Osteoblast (primary cell): ENCODE data around the gene HPN. TPM values are rescaled to one million over a fixed set of nuclear protein-coding genes. Genes with fewer than 3 reads are reported as not detected.
"Not testable (repeated sequence)": the region's sequence is repeated elsewhere in the genome, so short reads cannot be mapped to it uniquely, and the experiment has no call there.

ENCODE experiments used
- DNase-seq: peaks from one replicate; pipeline ENCODE4 v3.0.0; 2011; ENCODE audit warnings: low spot score, mixed read lengths; ENCODE audit not compliant: insufficient read length; ENCODE audit errors: missing footprints
- H2AFZ ChIP-seq: 2 replicates; pipeline ENCODE4 v1.6.0; 2011; ENCODE audit warnings: mild to moderate bottlenecking, low read length
- H3K27ac ChIP-seq: 2 replicates; pipeline ENCODE4 v1.5.1; 2011; ENCODE audit warnings: mild to moderate bottlenecking, low read depth, low read length, moderate library complexity
- H3K27me3 ChIP-seq: 2 replicates; pipeline ENCODE4 v1.6.0; 2012; ENCODE audit warnings: mild to moderate bottlenecking, control low read depth, inconsistent platforms, low read length, moderate library complexity; ENCODE audit not compliant: insufficient read depth
- H3K36me3 ChIP-seq: 2 replicates; pipeline ENCODE4 v1.5.1; 2011; ENCODE audit warnings: mild to moderate bottlenecking, low read length, control low read depth, moderate library complexity; ENCODE audit not compliant: insufficient read depth
- H3K4me1 ChIP-seq: 2 replicates; pipeline ENCODE4 v1.5.1; 2011; ENCODE audit warnings: mild to moderate bottlenecking, low read length, control low read depth, moderate library complexity; ENCODE audit not compliant: insufficient read depth
- H3K4me2 ChIP-seq: 2 replicates; pipeline ENCODE4 v1.6.0; 2011; ENCODE audit warnings: mild to moderate bottlenecking, low read length; ENCODE audit not compliant: insufficient read depth
- H3K4me3 ChIP-seq: fragments of 200-600 bp; sonication (generic); 3 replicates; pipeline ENCODE4 v1.5.1; 2012; ENCODE audit warnings: mild to moderate bottlenecking, low read length, inconsistent platforms; ENCODE audit not compliant: insufficient read depth
- H3K79me2 ChIP-seq: 2 replicates; pipeline ENCODE4 v1.6.0; 2012; ENCODE audit warnings: mild to moderate bottlenecking, low read length, control low read depth, inconsistent platforms; ENCODE audit not compliant: insufficient read depth
- H3K9me3 ChIP-seq: 2 replicates; pipeline ENCODE4 v1.5.1; 2011; ENCODE audit warnings: low read depth, low read length, control low read depth
- H4K20me1 ChIP-seq: 2 replicates; pipeline ENCODE4 v1.6.0; 2012; ENCODE audit warnings: mild to moderate bottlenecking, low read length, control low read depth; ENCODE audit not compliant: insufficient read depth
- total RNA-seq: library from RNA; depleted of rRNA; stranded (reverse); fragments of >200 nt; gene quantifications from 2 replicates; pipeline ENCODE4 v1.2.3, GENCODE V29; 2012
- TF ChIP-seq, protein P1 (sequence below): IDR thresholded peaks from 2 replicates; pipeline ENCODE4 v1.5.1; 2011; ENCODE audit warnings: mild to moderate bottlenecking, low read depth, low read length, moderate library complexity; ENCODE audit errors: extremely low read depth

HPN gene
- total RNA-seq, 1 donor: under 0.01 TPM

- Histone ChIP-seq H3K27me3 (no peaks in the 10 kb centered on the region), H2AFZ (no peak overlapping the region), H3K79me2 (peaks cover 60% of the 10 kb centered on the region), H3K4me3 (no peak overlapping the region), H3K4me2 (peak overlapping the region; percentile 97), H3K27ac (no peak overlapping the region), H3K4me1 (peaks cover 36% of the 10 kb centered on the region), H4K20me1 (peaks cover 48% of the 10 kb centered on the region), H3K36me3 (peaks cover 2% of the 10 kb centered on the region), H3K9me3 (no peaks in the 10 kb centered on the region)
- TF ChIP-seq, protein P1, sequence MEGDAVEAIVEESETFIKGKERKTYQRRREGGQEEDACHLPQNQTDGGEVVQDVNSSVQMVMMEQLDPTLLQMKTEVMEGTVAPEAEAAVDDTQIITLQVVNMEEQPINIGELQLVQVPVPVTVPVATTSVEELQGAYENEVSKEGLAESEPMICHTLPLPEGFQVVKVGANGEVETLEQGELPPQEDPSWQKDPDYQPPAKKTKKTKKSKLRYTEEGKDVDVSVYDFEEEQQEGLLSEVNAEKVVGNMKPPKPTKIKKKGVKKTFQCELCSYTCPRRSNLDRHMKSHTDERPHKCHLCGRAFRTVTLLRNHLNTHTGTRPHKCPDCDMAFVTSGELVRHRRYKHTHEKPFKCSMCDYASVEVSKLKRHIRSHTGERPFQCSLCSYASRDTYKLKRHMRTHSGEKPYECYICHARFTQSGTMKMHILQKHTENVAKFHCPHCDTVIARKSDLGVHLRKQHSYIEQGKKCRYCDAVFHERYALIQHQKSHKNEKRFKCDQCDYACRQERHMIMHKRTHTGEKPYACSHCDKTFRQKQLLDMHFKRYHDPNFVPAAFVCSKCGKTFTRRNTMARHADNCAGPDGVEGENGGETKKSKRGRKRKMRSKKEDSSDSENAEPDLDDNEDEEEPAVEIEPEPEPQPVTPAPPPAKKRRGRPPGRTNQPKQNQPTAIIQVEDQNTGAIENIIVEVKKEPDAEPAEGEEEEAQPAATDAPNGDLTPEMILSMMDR: no peak
- no peak for DNase-seq
Measured at GRCh38 chr19:35002037-35002535, 39.4 kb upstream of the HPN start.

DNA sequence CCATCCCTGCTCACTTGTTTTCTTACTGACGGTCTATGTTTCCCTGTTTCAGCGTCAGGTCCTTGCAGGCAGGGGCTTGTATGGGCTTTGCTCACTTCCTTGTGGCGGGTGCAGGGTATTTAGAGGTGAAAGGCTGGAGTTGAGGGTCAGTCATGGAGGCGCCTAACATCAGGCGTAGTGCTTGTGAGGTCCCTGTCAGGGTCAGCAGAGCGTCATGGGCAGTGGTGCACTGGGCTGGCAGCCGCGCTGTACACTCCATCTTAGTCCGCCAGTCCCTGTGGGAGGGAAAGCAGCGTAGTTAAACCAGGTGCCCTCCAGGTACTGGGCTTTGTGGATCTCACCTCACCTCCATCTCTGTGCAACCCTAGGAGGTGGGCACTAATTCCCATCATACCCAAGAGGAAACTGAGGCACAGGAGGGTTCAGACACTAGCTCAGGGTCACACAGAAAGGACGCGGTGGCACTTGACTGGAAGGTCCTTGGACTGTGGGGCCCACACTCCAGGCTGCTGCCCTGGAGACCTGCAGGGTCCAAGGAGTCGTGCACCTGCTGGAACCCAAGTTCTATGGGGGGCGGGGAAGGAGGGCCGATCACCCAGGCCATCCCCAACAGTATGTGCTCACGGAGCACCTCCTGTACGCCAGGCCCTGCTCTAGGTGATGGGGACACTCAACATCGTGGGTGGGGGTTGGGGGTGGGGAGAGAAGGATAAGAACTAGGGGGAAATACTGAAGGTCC lies 36.8 kb upstream of the HPN start:
- H3K36me3 ChIP-seq: peaks cover 11% of the 10 kb centered on the region
- H3K4me1 ChIP-seq: peaks cover 29% of the 10 kb centered on the region
- no peak overlapping the region for H3K4me3 ChIP-seq
- no peak overlapping the region for H3K27ac ChIP-seq
- DNase-seq: peak; percentile 73
- H3K9me3 ChIP-seq: no peaks in the 10 kb centered on the region
- no peak overlapping the region for H3K4me2 ChIP-seq
- H4K20me1 ChIP-seq: peaks cover 53% of the 10 kb centered on the region
- TF ChIP-seq, protein P1: no peak
- no peak overlapping the region for H2AFZ ChIP-seq
- peaks cover 59% of the 10 kb centered on the region for H3K79me2 ChIP-seq
- no peaks in the 10 kb centered on the region for H3K27me3 ChIP-seq

DNA sequence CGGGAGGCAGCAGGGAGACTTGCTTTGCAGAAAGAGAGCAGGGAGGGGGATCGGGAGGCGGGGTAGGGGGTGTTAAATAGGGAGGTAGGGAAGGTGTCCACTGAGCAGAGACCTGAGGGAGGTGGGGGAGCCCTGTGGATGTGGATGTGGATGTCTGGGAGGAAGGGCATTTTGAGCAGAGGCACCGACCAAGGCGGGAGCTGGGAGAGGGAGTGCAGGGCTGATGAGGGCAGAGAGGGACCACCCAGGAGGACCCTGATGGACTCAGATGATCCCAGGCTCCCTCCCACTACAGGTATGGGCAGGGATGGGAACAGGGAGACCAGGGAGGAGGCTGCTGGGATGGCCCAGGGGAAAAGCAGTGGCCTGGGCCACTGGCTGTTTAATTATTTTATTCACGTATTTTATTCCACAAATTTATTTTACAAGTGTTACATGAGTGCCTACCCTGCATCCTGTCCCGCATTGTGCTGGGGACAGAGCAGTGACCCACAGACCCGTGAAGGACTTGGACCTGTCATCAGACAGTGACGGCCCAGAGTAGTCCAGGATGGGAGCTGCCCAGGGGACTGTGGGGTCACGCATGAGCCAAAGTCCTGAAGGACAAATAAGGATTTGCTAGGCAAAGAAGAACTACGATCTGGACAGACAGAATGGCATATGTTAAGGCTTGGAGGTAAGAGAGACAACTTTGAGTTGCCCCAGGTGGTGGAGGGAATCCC lies 36.1 kb upstream of the HPN start:
- H4K20me1 ChIP-seq: peaks cover 53% of the 10 kb centered on the region
- TF ChIP-seq, protein P1: no peak
- H3K27me3 ChIP-seq: no peaks in the 10 kb centered on the region
- peaks cover 13% of the 10 kb centered on the region for H3K36me3 ChIP-seq
- DNase-seq: peak; percentile 73
- H3K9me3 ChIP-seq: no peaks in the 10 kb centered on the region
- H3K4me1 ChIP-seq: peaks cover 26% of the 10 kb centered on the region
- peak overlapping the region; percentile 54 for H3K27ac ChIP-seq
- peak overlapping the region; percentile 21 for H3K4me2 ChIP-seq
- H3K79me2 ChIP-seq: peaks cover 56% of the 10 kb centered on the region
- H3K4me3 ChIP-seq: no peak overlapping the region
- H2AFZ ChIP-seq: no peak overlapping the region

DNA sequence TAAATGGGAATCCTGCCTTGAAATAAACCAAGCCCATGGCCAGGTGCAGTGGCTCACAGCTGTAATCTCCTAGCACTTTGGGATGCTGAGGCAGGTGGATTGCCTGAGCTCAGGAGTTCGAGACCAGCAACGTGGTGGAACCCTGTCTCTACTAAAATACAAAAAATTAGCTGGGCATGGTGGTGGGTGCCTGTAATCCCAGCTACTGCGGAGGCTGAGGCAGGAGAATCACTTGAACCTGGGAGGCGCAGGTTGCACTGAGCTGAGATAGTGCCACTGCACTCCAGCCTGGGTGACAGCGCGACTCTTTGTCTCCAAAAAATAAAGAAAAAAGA lies 35.5 kb upstream of the HPN start:
- Histone ChIP-seq H3K4me2 (peak overlapping the region; percentile 21), H3K4me1 (peaks cover 26% of the 10 kb centered on the region), H3K27ac (peak overlapping the region; percentile 54), H3K36me3 (peaks cover 13% of the 10 kb centered on the region), H4K20me1 (peaks cover 52% of the 10 kb centered on the region), H3K79me2 (peaks cover 52% of the 10 kb centered on the region)
- not testable (repeated sequence) for H3K4me3 ChIP-seq, H3K9me3 ChIP-seq, H2AFZ ChIP-seq, H3K27me3 ChIP-seq
- peak; percentile 29 for DNase-seq
